GM12891 (cell line): ENCODE measurements around the gene GRB2.

Experiments
- DNase-seq: peaks from one replicate; pipeline ENCODE4 v3.0.0; 2011; ENCODE audit warnings: low spot score; ENCODE audit not compliant: insufficient read length
- FAIRE-seq: peaks from 2 replicates; lab custom pipeline; 2011; peaks lifted over from hg19 to GRCh38; lab: Jason Lieb, UNC
- PAX5 ChIP-seq: IDR thresholded peaks from 2 replicates; pipeline ENCODE4 v1.6.1; 2011; ENCODE audit warnings: low read length, moderate library complexity, mild to moderate bottlenecking; ENCODE audit not compliant: insufficient read depth, severe bottlenecking
- POLR2A ChIP-seq: IDR thresholded peaks from 2 replicates; pipeline ENCODE4 v1.6.1; 2011; ENCODE audit warnings: low read depth, low read length, control low read depth
- POLR2AphosphoS5 ChIP-seq: IDR thresholded peaks from 2 replicates; pipeline ENCODE4 v1.6.1; 2011; ENCODE audit warnings: low read depth, low read length, control low read depth
- POU2F2 ChIP-seq: IDR thresholded peaks from 2 replicates; pipeline ENCODE4 v1.6.1; 2011; ENCODE audit warnings: low read depth, mild to moderate bottlenecking, control low read depth, low read length, moderate library complexity
- SPI1 ChIP-seq: IDR thresholded peaks from 2 replicates; pipeline ENCODE4 v1.6.1; 2011; ENCODE audit warnings: low read depth, low read length, control low read depth
- TAF1 ChIP-seq: IDR thresholded peaks from 2 replicates; pipeline ENCODE4 v1.6.1; 2011; ENCODE audit warnings: low read depth, low read length, control low read depth

The GRB2 gene

GRCh38 chr17:75367312-75367711, 38.2 kb downstream of the GRB2 start:
- DNase-seq (no peak), FAIRE-seq (no peak)

GRCh38 chr17:75366432-75366831, 39.0 kb downstream of the GRB2 start:
- DNase-seq, result no peak
- FAIRE-seq, result no peak
- TF ChIP-seq PAX5 (no peak), SPI1 (no peak), POU2F2 (no peak)

More at GRCh38 chr17:75367312-75367711, 38.2 kb downstream of the GRB2 start:
- TF ChIP-seq POLR2AphosphoS5 (no peak), PAX5 (no peak), POU2F2 (no peak), TAF1 (no peak), POLR2A (no peak), SPI1 (no peak)

- no peak for DNase-seq
- TF ChIP-seq POLR2AphosphoS5 (no peak), POU2F2 (no peak), POLR2A (no peak), TAF1 (no peak), PAX5 (no peak), SPI1 (no peak)
- FAIRE-seq, result no peak
Observed at GRCh38 chr17:75365931-75366275, 39.6 kb downstream of the GRB2 start.

- no peak for DNase-seq
- FAIRE-seq, result peak; percentile 28
Observed at GRCh38 chr17:75365009-75365930, 40.2 kb downstream of the GRB2 start.

GRCh38 chr17:75364078-75364477, 41.4 kb downstream of the GRB2 start:
- FAIRE-seq (peak; percentile 9), DNase-seq (no peak)
- TF ChIP-seq POLR2A (no peak), SPI1 (no peak)

More at GRCh38 chr17:75365009-75365930, 40.2 kb downstream of the GRB2 start:
- no peak for TF ChIP-seq PAX5
- TF ChIP-seq POLR2A, result no peak
- no peak for TF ChIP-seq SPI1
- TF ChIP-seq POLR2AphosphoS5, result no peak
- TF ChIP-seq POU2F2, result no peak
- TF ChIP-seq TAF1, result no peak

- FAIRE-seq, result no peak
- TF ChIP-seq POLR2AphosphoS5 (no peak), TAF1 (no peak), POU2F2 (no peak), SPI1 (no peak), POLR2A (no peak), PAX5 (no peak)
Observed at GRCh38 chr17:75361996-75362395, 43.5 kb downstream of the GRB2 start.

GRCh38 chr17:75361344-75361743, 44.1 kb downstream of the GRB2 start:
- FAIRE-seq (no peak), DNase-seq (no peak)
- TF ChIP-seq SPI1, result no peak

More at GRCh38 chr17:75361996-75362395, 43.5 kb downstream of the GRB2 start:
- DNase-seq, result no peak

- TF ChIP-seq SPI1 (no peak), POLR2A (no peak), PAX5 (no peak), POU2F2 (no peak), POLR2AphosphoS5 (no peak), TAF1 (no peak)
- no peak for FAIRE-seq
- DNase-seq, result no peak
Observed at GRCh38 chr17:75356260-75356937, 49.1 kb downstream of the GRB2 start.

- no peak for TF ChIP-seq POLR2AphosphoS5
- no peak for TF ChIP-seq POU2F2
- no peak for TF ChIP-seq POLR2A
- no peak for TF ChIP-seq TAF1
- TF ChIP-seq PAX5, result no peak
- no peak for TF ChIP-seq SPI1
- FAIRE-seq (no peak), DNase-seq (no peak)
Observed at GRCh38 chr17:75353176-75353575, 52.3 kb downstream of the GRB2 start.

GRCh38 chr17:75352079-75352569, 53.4 kb downstream of the GRB2 start:
- TF ChIP-seq PAX5 (no peak), POU2F2 (no peak), POLR2AphosphoS5 (no peak), SPI1 (no peak), POLR2A (no peak), TAF1 (no peak)
- no peak for DNase-seq

More at GRCh38 chr17:75352079-75352569, 53.4 kb downstream of the GRB2 start:
- peak; percentile 63 for FAIRE-seq
